ENCODE results near the gene SNTG2.

SNTG2 gene

DNA sequence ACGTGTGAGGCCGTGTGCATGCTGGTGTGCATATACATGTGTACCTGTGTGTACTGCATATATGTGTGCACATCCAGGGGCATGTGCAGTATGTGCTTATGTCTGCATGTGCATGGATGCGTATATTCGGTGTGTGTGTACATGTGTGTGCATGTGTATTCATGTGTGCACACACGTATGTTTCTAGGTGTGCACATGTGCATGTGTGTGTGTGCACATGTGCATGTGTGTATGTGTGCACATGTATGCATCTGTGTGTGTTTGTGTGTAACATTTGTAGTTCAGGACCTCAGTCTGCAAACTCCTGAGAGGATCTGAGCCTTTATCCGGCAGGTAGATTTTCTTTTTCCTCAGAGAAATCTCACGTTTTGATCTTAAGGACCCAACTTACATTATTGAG, 201.7 kb downstream of the SNTG2 start:
- no peak for DNase-seq

DNA sequence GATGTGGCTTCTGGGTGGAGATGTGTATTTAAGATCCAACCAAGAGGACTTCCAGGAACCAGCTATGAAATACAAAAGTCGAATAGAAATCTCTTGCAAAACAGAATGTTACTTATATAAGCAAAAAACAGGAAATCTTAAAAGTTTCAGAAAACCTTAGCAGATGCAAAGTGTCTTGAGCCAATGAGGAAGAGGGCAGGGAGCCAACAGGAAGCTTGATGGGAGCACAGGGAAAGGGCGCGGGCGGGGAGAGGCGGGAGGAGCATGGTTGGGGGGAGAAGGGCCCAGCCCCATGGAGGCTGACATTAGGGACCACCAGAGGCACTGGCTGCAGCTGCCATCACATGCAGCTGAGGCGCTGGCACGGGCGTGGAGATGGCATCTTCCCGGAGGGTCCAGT, 203.3 kb downstream of the SNTG2 start:
- no peak for DNase-seq

DNA sequence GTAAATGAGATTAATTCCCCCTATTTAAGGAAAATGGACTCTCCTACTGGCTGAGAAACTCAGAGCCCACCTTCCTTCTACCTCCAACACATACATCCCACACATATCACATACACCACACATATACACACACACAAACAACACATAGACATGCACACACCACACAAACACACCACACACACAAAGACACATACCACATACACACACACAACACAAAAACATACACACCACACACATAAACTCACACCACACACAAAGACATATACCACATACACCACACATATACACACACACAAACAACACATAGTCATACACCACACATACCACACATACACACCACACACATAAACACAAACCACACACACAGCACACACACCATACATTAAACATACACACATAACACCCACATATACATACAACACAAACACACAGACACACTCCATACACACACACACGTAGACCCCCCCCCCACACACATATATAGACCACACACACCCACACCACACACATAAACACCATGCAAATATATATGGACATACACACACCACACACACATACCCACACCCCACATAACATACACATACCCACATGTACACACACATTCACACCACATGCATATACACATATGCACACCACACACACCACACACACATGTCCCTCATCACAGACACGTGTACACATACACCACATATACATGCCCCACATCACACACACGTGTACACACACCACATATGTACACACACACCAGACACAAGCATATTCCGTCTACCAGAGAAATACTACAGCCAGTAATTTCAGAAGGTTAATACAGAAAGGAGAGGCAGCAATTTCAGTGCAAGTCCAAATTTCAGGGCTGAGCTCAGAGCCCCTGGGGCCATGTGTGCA, 204.3 kb downstream of the SNTG2 start:
- DNase-seq = no peak

DNA sequence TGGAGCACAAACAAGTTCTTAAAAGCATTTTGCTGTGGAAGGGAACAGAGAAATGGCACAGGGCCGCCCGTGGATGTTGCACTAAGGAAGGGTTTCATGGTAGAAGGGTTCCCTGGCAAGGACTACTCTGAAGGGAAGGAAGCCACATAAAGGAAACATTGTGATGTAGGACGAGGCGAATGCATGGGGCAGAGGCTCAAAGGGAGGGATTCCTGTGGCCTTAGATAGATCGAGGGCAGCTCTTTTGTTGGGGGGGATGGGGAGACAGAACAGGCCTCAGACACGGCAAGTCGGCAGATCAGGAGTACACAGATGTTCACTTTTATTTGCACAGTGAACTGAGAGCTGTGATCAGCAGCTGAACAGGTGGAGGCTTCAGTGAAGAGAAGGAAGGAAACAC, 205.4 kb downstream of the SNTG2 start:
- DNase-seq = no peak

DNA sequence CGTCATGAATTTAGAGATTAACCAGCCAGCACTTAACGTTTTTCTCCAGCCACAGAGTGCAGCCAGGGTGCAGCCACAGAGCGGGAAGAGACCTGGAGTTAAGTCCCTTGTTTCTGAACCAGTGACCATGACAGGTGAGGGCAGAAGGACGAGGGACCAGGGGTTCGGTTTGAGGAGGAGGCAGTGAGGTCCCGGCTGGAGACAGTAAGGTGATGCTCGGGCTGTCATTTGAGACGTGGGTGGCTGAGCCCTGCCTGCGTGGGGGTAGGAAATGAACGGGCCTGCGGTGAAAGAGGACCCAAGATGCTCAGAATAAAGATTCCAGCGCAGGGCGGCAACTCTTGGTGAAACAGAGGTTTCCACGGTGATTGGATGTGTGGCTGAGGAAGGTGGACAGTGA, 205.9 kb downstream of the SNTG2 start:
- DNase-seq = no peak

DNA sequence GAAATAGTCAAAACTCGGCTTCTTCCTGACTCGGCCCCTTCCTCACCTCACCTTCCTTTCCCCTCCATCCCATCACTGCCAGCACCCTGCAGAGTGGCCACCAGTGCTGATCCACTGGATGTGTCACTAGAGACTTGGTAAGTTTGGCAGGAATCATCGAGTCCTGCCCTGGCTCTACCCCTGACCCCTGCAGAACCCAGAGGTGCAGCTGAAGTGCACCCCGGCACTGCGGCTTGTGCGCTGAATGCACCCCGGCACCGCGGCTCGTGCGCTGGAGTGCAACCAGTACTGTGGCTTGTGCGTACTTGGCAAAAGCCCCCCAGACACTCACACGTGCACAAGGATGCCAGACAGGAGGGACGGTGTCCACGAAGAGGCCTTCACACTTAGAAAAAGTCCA, 206.5 kb downstream of the SNTG2 start:
- no peak for DNase-seq

DNA sequence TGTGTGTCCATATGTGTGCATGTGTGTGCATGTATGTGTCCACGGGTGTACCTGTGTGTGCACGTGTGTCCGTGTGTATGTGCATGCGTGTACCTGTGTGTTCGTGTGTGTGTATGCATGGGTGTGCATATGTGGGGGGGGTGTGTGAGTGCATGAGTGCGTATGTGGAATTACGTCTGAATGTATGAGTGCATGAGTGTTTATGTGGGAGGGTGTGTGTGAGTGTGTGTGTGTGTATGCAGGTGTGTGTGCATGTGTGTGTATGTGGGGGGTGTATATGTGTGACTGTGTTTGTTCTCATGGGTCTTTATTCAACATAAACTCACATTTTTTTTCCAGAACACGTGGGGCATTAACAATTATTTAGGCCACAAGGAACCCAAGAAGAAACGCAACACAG, 208.4 kb downstream of the SNTG2 start:
- no peak for DNase-seq

DNA sequence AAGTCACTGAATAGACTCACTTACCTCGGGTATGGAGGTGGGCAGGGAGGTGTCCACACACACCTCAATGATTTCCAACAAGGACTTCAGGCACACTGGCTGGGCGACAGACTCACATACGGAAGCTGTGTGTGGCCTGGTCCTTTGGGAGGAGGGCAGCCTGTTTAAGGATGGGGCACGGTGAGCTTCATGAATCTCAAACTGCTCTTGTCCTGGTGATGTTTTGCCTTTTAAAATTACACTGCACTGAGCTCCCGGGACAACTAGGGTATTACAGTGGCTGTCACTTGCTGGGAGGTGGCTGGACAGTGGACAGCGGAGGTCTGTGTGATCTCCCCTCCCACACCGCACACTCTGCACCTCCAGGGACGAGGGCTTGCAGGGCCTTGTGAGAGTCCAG, 211.6 kb downstream of the SNTG2 start:
- DNase-seq = no peak

DNA sequence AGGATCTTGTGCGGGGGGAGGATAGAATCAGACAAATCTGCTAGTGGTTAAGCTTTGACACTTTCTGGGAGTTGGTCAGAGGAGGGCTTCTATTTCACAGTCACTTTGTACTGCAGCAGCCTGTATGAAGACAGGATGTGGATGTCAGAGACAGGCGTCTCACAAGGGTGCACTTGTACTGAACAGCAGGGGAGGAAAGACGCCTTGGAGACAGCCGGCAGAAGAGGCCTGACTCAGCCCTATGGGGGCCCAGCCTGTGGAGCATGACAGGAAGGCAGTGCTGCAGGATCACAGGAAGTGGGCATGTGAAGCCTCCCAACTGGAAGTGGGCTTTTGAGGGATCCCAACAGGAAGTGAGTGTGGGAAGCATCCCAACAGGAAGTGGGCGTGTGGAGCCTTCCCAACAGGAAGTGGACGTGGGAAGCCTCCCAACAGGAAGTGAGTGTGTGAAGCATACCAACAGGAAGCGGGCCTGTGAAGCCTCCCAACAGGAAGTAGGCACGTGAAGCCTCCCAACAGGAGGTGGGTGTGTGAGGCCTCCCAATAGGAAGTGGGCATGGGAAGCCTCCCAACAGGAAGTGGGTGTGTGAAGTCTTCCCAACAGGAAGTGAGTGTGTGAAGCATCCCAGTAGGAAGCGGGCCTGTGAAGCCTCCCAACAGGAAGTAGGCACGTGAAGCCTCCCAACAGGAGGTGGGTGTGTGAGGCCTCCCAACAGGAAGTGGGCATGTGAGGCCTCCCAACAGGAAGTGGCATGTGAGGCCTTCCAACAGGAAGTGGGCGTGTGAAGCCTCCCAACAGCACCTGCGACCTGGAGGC, 212.3 kb downstream of the SNTG2 start:
- DNase-seq = no peak

DNA sequence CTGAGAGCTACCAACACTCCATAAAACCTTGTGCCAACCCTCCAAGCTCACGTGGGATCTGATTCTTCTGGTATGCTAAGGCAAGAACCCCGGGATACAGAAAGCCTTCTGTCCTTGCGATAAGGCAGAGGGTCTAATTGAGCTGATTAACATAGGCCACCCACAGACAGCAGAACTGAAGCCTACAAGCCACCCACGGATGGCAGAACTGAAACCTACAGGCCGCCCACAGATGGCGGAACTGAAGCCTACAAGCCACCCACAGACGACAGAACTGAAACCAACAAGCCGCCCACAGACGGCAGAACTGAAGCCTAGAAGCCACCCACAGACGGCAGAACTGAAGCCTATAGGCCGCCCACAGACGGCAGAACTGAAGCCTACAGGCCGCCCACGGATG, 216.3 kb downstream of the SNTG2 start:
- no peak for DNase-seq

DNA sequence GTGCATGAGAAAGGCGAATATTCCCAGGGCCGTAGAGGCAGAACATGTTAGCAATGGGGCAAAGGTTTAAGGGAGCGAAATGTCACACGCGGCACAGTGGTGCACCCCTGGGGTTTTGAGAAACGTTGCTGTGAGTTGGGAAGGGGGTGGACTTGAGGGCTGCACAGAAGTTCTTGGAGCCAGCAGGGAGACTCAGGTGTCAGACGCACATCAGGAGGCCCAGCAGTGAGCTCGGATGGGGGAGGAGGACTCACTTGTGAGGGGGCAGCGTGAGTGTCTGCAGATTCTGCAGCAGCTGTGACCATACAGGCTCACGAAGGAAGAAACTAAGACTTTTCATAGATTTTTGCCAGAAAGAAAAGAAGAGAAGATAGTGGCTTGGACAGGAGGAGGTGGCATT, 218.2 kb downstream of the SNTG2 start:
- DNase-seq = no peak

DNA sequence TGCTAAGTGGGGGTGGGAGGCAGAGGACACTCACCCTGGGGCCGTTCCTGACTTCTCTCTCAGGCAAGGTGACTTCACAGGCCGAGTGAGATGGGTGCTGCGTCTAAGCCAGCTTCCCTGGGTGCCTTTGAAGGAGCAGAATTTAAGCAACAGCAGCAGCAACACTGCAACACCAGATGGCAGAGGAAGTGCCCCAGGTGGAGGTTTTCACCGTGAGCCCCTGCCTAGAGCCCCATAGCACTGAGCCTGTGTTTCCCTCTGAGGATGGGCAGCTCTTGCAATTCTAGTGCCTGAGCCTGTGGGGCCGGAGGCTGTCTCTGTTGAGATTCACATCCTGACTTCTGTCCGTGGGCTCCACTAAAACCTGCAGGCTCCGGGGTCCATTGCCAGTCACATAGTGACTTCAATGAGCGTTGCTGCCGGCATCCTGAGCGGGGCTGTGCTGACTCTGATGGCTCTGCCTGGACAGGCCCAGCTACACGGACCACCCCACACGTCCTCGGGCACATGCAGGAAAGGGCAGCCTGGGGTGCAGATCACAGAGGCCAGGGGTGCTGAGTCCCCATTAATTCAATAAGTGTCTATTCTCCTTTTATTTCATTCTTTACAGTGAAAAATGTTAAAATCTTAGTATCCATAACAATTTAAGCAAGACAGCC, 218.8 kb downstream of the SNTG2 start:
- no peak for DNase-seq

DNA sequence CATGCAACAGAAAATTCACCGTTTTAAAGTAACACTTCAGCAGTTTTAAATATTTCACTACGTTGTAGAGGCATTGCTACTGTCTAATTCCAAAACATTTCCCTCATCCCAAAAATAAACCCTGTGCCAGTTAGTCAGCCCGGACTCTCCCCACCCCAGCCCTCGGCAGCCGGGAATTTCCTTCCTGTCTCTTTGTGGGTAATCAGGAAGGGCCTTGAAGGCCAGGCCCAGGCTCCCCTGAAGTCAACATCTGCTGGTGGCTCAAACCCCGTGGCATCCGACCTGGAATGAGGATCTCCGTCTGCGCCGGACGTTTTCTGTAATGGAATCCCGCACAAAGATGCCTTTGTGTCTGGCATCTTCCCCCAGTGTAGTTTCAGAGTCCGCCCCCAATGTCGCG, 219.6 kb downstream of the SNTG2 start:
- no peak for DNase-seq

DNA sequence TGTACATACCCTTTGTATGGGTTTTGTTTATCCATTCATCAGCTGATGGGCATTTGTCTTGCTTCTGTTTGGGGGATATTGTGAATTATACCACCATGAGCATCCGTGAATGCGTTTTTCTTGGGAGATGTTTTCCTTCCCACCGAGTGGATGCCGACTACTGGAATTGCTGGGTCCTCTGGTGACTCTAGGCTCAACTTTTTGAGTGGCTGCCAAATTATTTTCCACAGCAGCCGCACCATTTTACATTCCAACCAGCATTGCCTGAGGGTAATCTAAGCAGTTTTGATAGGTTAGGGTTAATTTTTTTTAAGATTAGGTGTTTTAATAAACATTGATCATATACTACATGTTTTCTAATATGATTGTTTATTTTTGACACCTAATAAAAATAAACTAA, 220.1 kb downstream of the SNTG2 start:
- no peak for DNase-seq

DNA sequence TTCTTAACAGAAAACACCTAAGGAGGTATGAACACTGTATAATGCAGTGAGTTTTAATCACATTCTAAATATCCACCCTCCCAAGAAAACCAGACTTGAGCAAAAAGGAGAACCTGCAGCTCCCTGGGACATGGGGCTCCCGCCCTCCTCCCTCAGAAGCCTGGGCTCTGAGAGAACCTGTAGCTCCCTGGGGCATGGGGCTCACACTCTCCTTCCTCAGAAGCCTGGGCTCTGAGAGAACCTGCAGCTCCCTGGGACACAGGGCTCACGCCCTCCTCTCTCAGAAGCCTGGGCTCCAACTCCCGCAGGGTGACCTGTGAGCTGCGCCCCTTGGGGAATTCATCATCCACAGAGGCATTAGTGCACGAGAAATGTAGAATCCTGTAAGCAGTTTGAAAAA, 222.9 kb downstream of the SNTG2 start:
- no peak for DNase-seq

DNA sequence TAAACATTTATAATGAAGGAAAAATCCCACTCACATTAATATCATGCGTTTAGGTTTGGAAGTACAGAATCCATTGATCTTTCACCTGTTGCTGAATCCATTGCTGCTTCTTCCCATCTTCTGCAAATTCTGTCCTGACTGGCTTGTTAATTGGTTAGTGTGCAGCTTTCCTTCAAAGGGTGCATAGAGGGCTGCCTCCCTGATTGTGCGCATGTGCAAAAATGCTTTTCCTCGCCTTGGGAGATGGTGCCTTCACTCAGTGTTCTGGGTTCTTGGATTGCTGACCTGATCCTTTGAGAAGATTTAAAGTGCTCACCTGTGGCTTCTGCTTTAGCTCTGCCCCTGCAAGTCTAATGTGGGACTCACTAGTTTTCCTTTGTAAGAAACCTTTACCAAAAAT, 231.2 kb downstream of the SNTG2 start:
- no peak for DNase-seq

DNA sequence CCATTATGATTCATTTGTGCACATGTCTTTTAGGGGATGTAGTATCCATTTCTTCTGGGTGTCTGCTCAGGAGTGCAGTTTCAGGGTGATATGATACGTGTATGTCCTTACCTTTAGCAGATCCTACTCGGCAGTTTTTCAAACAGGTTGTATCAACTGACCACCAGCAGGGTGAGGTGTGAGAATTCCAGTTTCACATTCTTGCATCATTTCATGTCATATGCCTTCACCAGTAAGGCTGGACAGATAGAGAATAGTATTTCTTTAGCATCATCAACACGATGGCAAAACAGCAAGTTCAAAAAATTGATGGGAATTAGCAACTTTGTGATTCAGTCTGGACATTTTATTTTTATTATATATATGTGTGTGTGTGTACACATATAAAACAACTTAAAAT, 232.7 kb downstream of the SNTG2 start:
- DNase-seq = no peak

DNA sequence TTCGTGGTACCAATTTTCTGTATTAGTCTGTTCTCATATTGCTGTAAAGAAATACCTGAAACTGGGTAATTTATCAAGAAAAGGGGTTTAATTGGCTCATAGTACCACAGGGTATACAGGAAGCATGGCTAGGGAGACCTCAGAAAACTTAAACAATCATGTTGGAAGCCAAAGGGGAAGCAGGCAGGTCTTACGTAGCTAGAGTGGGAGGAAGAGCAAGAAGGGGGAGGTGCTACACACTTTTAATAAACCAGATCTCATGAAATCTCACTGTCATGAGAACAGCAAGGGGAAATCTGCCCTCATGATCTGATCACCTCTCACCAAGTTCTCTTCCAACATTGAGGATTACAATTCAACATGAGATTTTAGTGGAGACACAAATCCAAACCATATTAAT, 235.8 kb downstream of the SNTG2 start:
- peak; percentile 7 for DNase-seq

DNA sequence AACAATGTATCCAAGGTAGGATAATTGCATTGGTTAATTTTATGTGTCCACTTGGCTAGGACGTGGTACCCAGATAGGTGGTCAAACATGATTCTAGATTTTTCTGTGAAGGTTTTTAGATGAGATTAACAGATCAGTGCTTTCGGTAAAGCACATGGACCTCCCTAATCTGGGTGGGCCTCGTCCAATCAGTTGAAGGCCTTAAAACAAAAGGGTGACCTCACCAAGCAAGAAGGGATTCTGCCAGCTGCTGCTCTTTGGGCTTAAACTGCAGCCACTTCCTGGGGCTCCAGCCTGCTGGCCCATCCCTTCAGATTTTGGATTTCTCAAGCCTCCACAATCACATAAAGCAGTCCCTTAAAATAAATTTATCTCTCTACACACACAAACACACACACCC, 236.5 kb downstream of the SNTG2 start:
- no peak for DNase-seq

DNA sequence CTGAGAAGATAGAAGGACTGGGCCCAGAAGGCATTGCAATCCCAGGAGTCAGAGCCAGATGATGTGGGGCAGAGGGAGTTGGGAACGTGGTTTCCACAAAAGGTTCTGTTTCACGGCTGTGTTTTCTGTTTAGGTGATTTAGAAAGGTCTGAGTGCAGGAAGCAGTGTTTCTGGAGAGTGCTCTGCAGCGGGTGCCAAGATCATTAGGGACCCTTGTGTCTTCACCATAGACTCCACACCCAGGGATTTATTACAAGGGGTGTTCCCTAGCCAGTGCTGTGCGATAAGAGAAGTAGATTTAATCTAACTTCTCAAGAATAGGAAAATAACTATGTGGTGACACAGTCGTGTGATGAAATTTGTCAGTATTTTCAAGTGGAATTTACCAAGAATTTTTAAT, 241.5 kb downstream of the SNTG2 start:
- DNase-seq = no peak

DNA sequence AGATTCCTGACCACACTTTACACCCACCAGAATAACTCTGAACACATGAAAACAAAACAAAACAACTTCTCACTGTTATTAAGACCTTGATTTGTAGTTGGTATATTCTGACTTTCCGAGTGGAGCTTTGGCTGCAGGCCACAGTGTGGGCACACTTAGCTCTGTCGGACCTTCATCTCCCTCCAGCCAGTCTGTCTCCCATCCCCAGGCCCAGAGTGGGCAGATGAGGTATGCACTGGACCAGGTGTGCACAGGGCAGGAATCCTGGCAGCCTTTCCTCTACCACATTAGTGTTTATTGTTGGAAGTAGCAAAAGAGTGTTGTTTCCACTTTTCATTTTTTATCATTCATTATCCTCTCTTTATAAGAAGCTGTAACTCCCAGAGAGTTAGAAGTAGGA, 243.2 kb downstream of the SNTG2 start:
- DNase-seq = no peak

DNA sequence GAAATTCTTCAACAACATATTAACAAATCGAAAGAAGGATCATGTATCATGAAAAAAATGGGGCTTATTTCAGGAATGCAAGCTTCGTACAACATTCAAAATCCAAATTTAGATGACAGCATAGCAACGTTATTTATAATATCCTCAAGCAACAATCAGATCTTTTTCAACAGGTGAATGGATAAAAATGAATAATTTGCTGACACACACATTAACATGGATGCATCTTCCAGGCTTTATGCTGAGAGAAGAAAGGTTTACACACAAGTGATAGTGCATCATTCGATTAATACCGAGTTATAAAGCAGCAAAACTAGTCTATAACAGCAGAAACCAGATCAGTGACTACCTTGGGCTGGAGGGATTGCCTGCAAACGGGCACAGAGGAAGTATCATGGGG, 253.1 kb downstream of the SNTG2 start:
- no peak for DNase-seq

DNA sequence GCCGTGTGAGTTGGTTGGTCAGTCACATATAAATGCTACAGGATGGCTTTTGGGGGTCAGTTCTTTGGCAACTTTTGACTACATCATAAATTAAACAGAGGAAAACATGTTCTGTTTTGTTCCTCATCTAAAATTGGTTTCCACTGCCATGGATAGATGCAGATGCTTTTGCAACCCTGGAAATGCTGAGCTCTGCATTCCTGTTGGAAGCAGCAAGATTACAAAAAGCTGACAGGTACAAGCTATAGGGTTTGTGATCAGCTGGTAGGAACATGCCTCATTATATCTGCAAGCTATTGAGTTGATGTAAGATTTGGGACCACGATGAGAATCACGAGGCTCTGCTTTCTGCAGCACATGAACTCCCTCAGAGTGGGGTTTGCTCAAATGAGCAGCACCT, 255.2 kb downstream of the SNTG2 start:
- DNase-seq = no peak

DNA sequence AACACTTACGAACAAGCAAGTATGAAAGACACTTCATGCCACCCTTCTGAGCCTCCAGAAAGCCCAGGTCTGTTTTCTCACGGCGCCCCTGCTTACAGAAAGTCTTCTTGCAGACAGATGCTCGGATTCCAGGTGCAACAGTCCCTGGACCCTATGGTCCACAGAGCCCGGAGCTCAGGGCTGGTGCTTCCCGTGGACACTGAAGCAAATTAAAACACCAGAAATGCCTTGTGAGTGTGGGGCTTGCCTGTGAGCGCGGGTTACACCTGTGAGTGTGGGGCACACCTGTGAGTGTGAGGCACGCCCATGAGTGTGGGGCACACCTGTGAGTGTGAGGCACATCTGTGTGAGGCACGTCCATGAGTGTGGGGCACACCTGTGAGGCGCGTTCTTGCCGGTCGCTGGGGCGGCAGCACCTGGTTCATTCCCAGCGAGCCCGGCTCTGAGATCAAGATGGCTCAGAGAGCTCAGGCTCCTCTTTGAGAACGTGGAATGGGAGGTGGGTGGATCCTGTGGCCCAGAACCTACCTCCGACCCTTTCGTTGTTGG, 257.4 kb downstream of the SNTG2 start:
- DNase-seq = no peak

Data from suppressor macrophage treated with lipopolysaccharide for 4 hours (primary cell).